Fibroblast of lung (primary cell): ENCODE data around the gene LINC00305. TPM values are rescaled to one million over a fixed set of nuclear protein-coding genes. Genes with fewer than 3 reads are reported as not detected.

Experiments
- DNase-seq, 2 donors: peaks; one replicate each; pipeline versions ENCODE4 v3.0.0 to v3.0.0-alpha.2; 2010; ENCODE audit warnings: low read depth in 2 of 2
- H2AFZ ChIP-seq: 2 replicates; pipeline ENCODE4 v1.5.1; 2012; ENCODE audit warnings: low read length, control low read depth, inconsistent platforms
- H3K27ac ChIP-seq: 2 replicates; pipeline ENCODE4 v1.5.1; 2011; ENCODE audit warnings: low read length, control low read depth; ENCODE audit not compliant: insufficient read depth
- H3K27me3 ChIP-seq: 2 replicates; pipeline ENCODE4 v1.5.1; 2011; ENCODE audit warnings: mild to moderate bottlenecking, low read length; ENCODE audit not compliant: control insufficient read depth, insufficient read depth
- H3K36me3 ChIP-seq: 2 replicates; pipeline ENCODE4 v1.5.1; 2011; ENCODE audit warnings: low read length; ENCODE audit not compliant: control insufficient read depth, insufficient read depth
- H3K4me1 ChIP-seq: 2 replicates; pipeline ENCODE4 v1.5.1; 2011; ENCODE audit warnings: low read length; ENCODE audit not compliant: control insufficient read depth, insufficient read depth; ENCODE audit errors: extremely low read depth
- H3K4me2 ChIP-seq: 2 replicates; pipeline ENCODE4 v1.5.1; 2011; ENCODE audit warnings: low read length, control low read depth; ENCODE audit not compliant: insufficient read depth; ENCODE audit errors: extremely low read depth
- H3K4me3 ChIP-seq, 4 experiments: fragments of 200-600 bp in 1 of 4; sonication (generic) in 1 of 4; replicated peaks in 1 of 4; 2 replicates each; pipeline ENCODE4 v1.5.1; 2011 to 2016; ENCODE audit warnings: low read length in 4 of 4, low read depth in 3 of 4, mild to moderate bottlenecking in 3 of 4, control low read depth in 2 of 4, inconsistent platforms in 1 of 4, mixed read lengths in 1 of 4; ENCODE audit not compliant: insufficient read depth in 1 of 4; ENCODE audit errors: control extremely low read depth in 1 of 4
- H3K79me2 ChIP-seq: 2 replicates; pipeline ENCODE4 v1.5.1; 2012; ENCODE audit warnings: mild to moderate bottlenecking, low read length, inconsistent platforms; ENCODE audit not compliant: control insufficient read depth, insufficient read depth
- H3K9ac ChIP-seq: 2 replicates; pipeline ENCODE4 v1.5.1; 2011; ENCODE audit warnings: mild to moderate bottlenecking, low read length, control low read depth; ENCODE audit not compliant: insufficient read depth
- H3K9me3 ChIP-seq: 2 replicates; pipeline ENCODE4 v1.5.1; 2012; ENCODE audit warnings: low read depth, low read length; ENCODE audit not compliant: control insufficient read depth, insufficient read depth
- H4K20me1 ChIP-seq: 2 replicates; pipeline ENCODE4 v1.5.1; 2011; ENCODE audit warnings: low read length; ENCODE audit not compliant: control insufficient read depth, insufficient read depth; ENCODE audit errors: extremely low read depth
- CTCF ChIP-seq, 2 donors: IDR thresholded peaks in 1 of 2; conservative IDR thresholded peaks in 1 of 2; 1 replicate in 1 of 2; 2 replicates in 1 of 2; pipeline ENCODE4 v1.5.1; 2011 to 2012; ENCODE audit warnings: low read length in 2 of 2, control low read depth in 1 of 2, inconsistent platforms in 1 of 2, low read depth in 1 of 2, mild to moderate bottlenecking in 1 of 2
- EZH2 ChIP-seq: IDR thresholded peaks from 2 replicates; pipeline ENCODE4 v1.5.1; 2012; ENCODE audit warnings: low read length, control low read depth, mild to moderate bottlenecking; ENCODE audit errors: missing control alignments
- polyA plus RNA-seq, 2 donors: library from polyadenylated mRNA; depleted of rRNA in 1 of 2; stranded (reverse) in 1 of 2; unstranded in 1 of 2; fragments of >200 nt; gene quantifications; 2 replicates each; pipeline ENCODE4 v1.2.1, GENCODE V29; 2011 to 2012; ENCODE audit warnings: missing spikeins in 1 of 2
- total RNA-seq: library from RNA; depleted of rRNA; stranded (reverse); fragments of >200 nt; gene quantifications from 2 replicates; pipeline ENCODE4 v1.2.1, GENCODE V29; 2014

LINC00305 gene
- total and polyA plus RNA-seq, 2 donors (not counting 1 experiment from before 2014, with no cell fraction given), result not detected

DNA sequence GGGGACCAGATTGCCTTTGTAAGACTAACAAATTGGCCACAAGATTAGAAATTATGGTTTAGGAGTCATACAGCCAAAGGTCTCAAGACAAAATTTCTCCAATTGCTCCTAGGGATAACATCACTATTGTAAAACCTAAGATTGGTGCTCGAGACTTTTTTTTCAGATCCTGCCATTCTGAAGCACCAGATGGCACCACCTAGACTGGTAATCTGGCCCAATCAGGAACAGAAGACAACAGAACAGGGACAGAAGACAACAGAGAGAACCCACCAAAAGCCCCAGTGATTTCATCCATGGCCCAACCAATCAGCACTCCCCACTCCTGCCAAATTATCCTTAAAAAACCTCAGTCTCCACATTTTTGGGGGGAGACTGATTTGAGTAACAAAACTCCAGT lies 66.8 kb downstream of the LINC00305 start:
- H3K27me3 ChIP-seq, result no peaks in the 10 kb centered on the region
- no peak for TF ChIP-seq CTCF (conservative IDR thresholded peaks at IDR 0.05 in 1 of 2, IDR thresholded peaks at IDR 0.05 in 1 of 2; ENCODE audit: low read depth in 1 of 2, low read length in 2 of 2)
- no peak for TF ChIP-seq EZH2
- H3K4me2 ChIP-seq, result no peak overlapping the region
- H3K79me2 ChIP-seq, result no peaks in the 10 kb centered on the region
- H3K9me3 ChIP-seq, result no peaks in the 10 kb centered on the region
- H2AFZ ChIP-seq, result no peak overlapping the region
- no peaks in the 10 kb centered on the region for H4K20me1 ChIP-seq
- no peak overlapping the region for H3K9ac ChIP-seq
- no peak overlapping the region for H3K4me3 ChIP-seq
- DNase-seq, result no peak
- no peaks in the 10 kb centered on the region for H3K4me1 ChIP-seq
- H3K27ac ChIP-seq, result no peak overlapping the region
- no peaks in the 10 kb centered on the region for H3K36me3 ChIP-seq

DNA sequence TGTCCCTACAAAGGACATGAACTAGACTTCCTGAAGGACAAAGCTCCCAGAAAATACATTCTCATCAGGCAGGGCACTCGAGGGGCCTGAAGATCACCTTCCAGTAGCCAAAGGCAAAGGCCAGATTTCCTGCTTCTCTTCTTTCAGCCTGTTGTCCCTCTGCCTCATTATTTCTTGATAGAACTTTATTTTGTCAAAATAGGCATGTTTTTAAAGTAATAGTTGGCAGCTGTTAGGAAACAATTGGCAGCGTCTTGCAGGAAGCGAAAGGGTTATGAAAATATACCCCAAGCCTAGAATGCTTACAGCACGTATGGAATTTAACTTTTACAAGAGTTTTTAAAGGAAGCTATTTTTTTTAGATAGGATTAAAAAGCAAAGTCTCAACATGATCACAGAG lies 74.9 kb downstream of the LINC00305 start:
- H3K27ac ChIP-seq, result no peak overlapping the region
- H3K9me3 ChIP-seq, result no peaks in the 10 kb centered on the region
- no peak overlapping the region for H3K4me2 ChIP-seq

GRCh38 chr18:64055019-64055418 lies 93.9 kb downstream of the LINC00305 start:
- Histone ChIP-seq H3K27ac (no peak overlapping the region), H3K36me3 (no peaks in the 10 kb centered on the region), H3K9me3 (no peaks in the 10 kb centered on the region), H3K79me2 (no peaks in the 10 kb centered on the region), H3K9ac (no peak overlapping the region), H2AFZ (no peak overlapping the region), H3K4me1 (no peaks in the 10 kb centered on the region), H4K20me1 (no peaks in the 10 kb centered on the region), H3K27me3 (no peaks in the 10 kb centered on the region), H3K4me3 (no peak overlapping the region), H3K4me2 (no peak overlapping the region)
- TF ChIP-seq EZH2 (no peak), CTCF (conservative IDR thresholded peaks at IDR 0.05 in 1 of 2, IDR thresholded peaks at IDR 0.05 in 1 of 2; ENCODE audit: low read depth in 1 of 2, low read length in 2 of 2) (no peak)
- no peak for DNase-seq

More for the DNA sequence above, 74.9 kb downstream of the LINC00305 start:
- H3K4me3 ChIP-seq, result no peak overlapping the region
- TF ChIP-seq CTCF (conservative IDR thresholded peaks at IDR 0.05 in 1 of 2, IDR thresholded peaks at IDR 0.05 in 1 of 2; ENCODE audit: low read depth in 1 of 2, low read length in 2 of 2) (no peak), EZH2 (no peak)
- H3K36me3 ChIP-seq, result no peaks in the 10 kb centered on the region
- H3K9ac ChIP-seq, result no peak overlapping the region
- H4K20me1 ChIP-seq, result no peaks in the 10 kb centered on the region
- no peak overlapping the region for H2AFZ ChIP-seq
- no peaks in the 10 kb centered on the region for H3K27me3 ChIP-seq
- H3K4me1 ChIP-seq, result no peaks in the 10 kb centered on the region
- no peaks in the 10 kb centered on the region for H3K79me2 ChIP-seq
- no peak for DNase-seq
